ENCODE results near the gene CYB5A. TPM values are rescaled to one million over a fixed set of nuclear protein-coding genes. Genes with fewer than 3 reads are reported as not detected.

Gene CYB5A
- total RNA-seq, 6 experiments from 2014 or later: 60.4 to 83.3 (median 69.1) TPM

DNA sequence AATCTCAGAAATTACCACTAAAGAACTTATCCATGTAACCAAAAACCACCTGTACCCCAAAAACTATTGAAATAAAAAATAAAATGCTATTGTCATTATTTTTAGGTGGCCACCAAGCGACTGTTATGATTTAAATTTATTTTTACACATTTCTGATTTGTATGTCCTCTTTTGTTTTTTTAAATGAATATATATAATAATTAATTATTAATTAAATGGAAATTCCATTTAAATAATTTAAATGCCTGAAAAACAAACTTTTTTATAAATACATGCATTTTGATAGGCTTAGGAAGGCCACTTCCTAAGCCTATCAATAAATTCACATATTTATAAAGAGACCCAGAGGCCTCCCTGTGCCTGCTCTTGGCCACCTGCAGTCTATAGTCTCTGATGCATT lies 52.2 kb downstream of the CYB5A start:
- no peak overlapping the region for H3K4me3 Mint-ChIP-seq
- no peak for DNase-seq
- H3K9me3 Mint-ChIP-seq: no peaks in the 10 kb centered on the region
- peaks cover 39% of the 10 kb centered on the region for H3K27me3 Mint-ChIP-seq (ENCODE audit: insufficient read depth)
- TF ChIP-seq, protein P1, sequence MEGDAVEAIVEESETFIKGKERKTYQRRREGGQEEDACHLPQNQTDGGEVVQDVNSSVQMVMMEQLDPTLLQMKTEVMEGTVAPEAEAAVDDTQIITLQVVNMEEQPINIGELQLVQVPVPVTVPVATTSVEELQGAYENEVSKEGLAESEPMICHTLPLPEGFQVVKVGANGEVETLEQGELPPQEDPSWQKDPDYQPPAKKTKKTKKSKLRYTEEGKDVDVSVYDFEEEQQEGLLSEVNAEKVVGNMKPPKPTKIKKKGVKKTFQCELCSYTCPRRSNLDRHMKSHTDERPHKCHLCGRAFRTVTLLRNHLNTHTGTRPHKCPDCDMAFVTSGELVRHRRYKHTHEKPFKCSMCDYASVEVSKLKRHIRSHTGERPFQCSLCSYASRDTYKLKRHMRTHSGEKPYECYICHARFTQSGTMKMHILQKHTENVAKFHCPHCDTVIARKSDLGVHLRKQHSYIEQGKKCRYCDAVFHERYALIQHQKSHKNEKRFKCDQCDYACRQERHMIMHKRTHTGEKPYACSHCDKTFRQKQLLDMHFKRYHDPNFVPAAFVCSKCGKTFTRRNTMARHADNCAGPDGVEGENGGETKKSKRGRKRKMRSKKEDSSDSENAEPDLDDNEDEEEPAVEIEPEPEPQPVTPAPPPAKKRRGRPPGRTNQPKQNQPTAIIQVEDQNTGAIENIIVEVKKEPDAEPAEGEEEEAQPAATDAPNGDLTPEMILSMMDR (IDR thresholded peaks at IDR 0.05): no peak
- H3K36me3 Mint-ChIP-seq (ENCODE audit: low read depth): no peaks in the 10 kb centered on the region
- H3K27ac Mint-ChIP-seq: no peak overlapping the region
- peaks cover 9% of the 10 kb centered on the region for H3K4me1 Mint-ChIP-seq (ENCODE audit: low read depth)

DNA sequence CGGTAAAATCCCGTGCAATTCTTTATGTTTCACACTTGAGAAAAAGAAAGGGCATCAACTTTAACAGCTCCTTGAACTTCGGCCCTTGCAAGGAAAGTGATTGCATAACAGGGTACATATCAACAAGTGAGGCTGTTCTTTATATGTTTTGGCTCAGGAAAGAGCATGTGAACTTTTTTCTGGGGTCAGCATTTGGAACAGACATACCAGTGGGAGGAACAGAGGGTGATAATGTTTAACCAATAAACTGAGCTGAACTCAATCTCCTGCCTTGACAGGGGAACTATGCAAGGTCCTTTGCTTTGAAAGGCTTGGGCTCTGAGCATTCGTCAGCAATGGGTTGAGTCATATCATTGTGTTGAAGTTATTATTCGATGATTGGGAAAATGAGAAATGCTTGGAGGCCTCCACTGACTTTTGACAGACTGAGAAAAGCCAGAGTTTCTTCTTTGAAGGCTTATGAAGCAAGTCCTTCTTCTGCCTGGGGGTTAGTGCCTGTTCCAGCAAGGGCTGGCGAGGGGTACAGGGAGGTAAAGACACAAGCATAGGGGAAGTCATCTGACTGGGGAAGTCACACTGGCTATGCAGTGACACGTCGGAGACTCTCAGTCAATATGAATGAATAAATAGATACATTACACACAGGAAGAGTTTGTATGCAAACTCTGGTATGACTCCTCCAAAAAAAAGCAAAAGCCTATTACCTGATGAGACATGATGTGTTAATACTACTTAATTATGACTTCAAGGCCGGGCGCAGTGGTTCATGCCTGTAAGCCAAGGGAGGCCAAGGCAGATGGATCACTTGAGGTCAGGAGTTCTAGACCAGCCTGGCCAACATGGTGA lies 57.2 kb downstream of the CYB5A start:
- no peak overlapping the region for H3K27ac Mint-ChIP-seq
- TF ChIP-seq, protein P1 (IDR thresholded peaks at IDR 0.05): no peak
- no peaks in the 10 kb centered on the region for H3K36me3 Mint-ChIP-seq (ENCODE audit: low read depth)
- DNase-seq: no peak
- H3K9me3 Mint-ChIP-seq: no peaks in the 10 kb centered on the region
- H3K4me3 Mint-ChIP-seq: no peak overlapping the region
- H3K4me1 Mint-ChIP-seq (ENCODE audit: low read depth): peaks cover 9% of the 10 kb centered on the region
- H3K27me3 Mint-ChIP-seq (ENCODE audit: insufficient read depth): peaks cover 22% of the 10 kb centered on the region

DNA sequence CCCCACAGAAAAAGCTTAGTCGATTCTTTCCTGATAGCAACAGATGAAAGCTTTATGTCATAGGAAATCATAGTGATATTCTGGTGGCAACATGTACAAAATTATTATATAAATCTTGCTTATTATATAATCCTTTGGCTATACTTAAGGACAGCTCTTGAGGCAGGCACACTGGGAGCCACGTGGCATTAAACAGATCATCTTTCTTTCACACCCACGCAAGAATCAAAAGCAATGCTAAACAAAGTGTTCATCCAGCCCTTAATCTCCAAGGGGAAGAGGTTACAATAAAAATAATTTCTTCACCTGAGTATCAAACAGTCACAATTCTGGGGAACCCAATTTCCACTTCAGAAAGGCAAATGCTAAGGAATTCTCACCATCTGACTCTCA lies 57.8 kb downstream of the CYB5A start:
- Mint-ChIP-seq H3K9me3 (no peaks in the 10 kb centered on the region), H3K27ac (no peak overlapping the region), H3K4me3 (no peak overlapping the region), H3K36me3 (ENCODE audit: low read depth) (no peaks in the 10 kb centered on the region), H3K4me1 (ENCODE audit: low read depth) (peaks cover 9% of the 10 kb centered on the region), H3K27me3 (ENCODE audit: insufficient read depth) (peaks cover 22% of the 10 kb centered on the region)
- no peak for DNase-seq
- TF ChIP-seq, protein P1 (IDR thresholded peaks at IDR 0.05): no peak

- DNase-seq: no peak
- Mint-ChIP-seq H3K9me3 (no peaks in the 10 kb centered on the region), H3K36me3 (ENCODE audit: low read depth) (no peaks in the 10 kb centered on the region), H3K27me3 (ENCODE audit: insufficient read depth) (peaks cover 14% of the 10 kb centered on the region), H3K4me3 (no peak overlapping the region), H3K4me1 (ENCODE audit: low read depth) (peaks cover 9% of the 10 kb centered on the region), H3K27ac (no peak overlapping the region)
- TF ChIP-seq, protein P1 (IDR thresholded peaks at IDR 0.05): no peak
Observed at GRCh38 chr18:74230922-74231714, 60.6 kb downstream of the CYB5A start.

DNA sequence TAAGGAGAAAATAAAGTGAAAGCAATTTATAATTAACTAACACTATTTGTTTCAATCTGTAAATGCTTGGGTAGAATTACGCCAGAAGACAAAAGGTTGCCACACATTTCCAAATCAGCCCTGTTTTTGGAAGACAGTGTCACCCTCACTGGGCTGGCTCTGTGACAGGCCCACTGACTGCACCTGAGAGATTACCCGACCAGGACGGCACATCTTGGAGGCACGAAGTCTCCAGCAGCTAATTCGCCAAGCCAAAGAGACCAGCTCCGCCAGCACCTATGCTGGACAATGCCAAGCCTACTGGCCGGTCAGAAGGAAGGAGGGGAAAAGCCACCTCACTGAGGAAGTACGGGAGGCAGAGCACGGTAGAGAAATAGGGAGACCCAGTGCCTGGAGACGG lies 61.9 kb downstream of the CYB5A start:
- Mint-ChIP-seq H3K4me1 (ENCODE audit: low read depth) (peaks cover 9% of the 10 kb centered on the region), H3K9me3 (no peaks in the 10 kb centered on the region), H3K27me3 (ENCODE audit: insufficient read depth) (peaks cover 9% of the 10 kb centered on the region), H3K4me3 (no peak overlapping the region), H3K36me3 (ENCODE audit: low read depth) (no peaks in the 10 kb centered on the region), H3K27ac (no peak overlapping the region)
- DNase-seq: no peak
- TF ChIP-seq, protein P1 (IDR thresholded peaks at IDR 0.05): no peak

Measured in HFFc6 (cell line).